ENCODE results near the gene CCDC63.

CCDC63 gene

GRCh38 chr12:110862329-110862728 is 15.5 kb downstream of the CCDC63 start:
- TF ChIP-seq POLR2A (IDR thresholded peaks at IDR 0.05; ENCODE audit: extremely low read depth, insufficient read length) (no peak), MYC (IDR thresholded peaks at IDR 0.05; ENCODE audit: low read depth, low read length) (no peak), MAX (IDR thresholded peaks at IDR 0.05; ENCODE audit: low read depth, low read length) (no peak), CTCF (IDR thresholded peaks at IDR 0.05; ENCODE audit: low read depth, low read length) (no peak)
- DNase-seq (ENCODE audit: low read depth) = no peak

GRCh38 chr12:110863161-110863560 is 16.4 kb downstream of the CCDC63 start:
- TF ChIP-seq MYC (IDR thresholded peaks at IDR 0.05; ENCODE audit: low read depth, low read length) (no peak), POLR2A (IDR thresholded peaks at IDR 0.05; ENCODE audit: extremely low read depth, insufficient read length) (no peak), CTCF (IDR thresholded peaks at IDR 0.05; ENCODE audit: low read depth, low read length) (no peak), MAX (IDR thresholded peaks at IDR 0.05; ENCODE audit: low read depth, low read length) (no peak)
- DNase-seq (ENCODE audit: low read depth) = no peak
- no peak overlapping the region for H3K4me3 ChIP-seq (ENCODE audit: low read depth, low read length)

More at GRCh38 chr12:110862329-110862728, 15.5 kb downstream of the CCDC63 start:
- no peak overlapping the region for H3K4me3 ChIP-seq (ENCODE audit: low read depth, low read length)

- TF ChIP-seq MYC (IDR thresholded peaks at IDR 0.05; ENCODE audit: low read depth, low read length) (no peak), CTCF (IDR thresholded peaks at IDR 0.05; ENCODE audit: low read depth, low read length) (no peak), POLR2A (IDR thresholded peaks at IDR 0.05; ENCODE audit: extremely low read depth, insufficient read length) (no peak), MAX (IDR thresholded peaks at IDR 0.05; ENCODE audit: low read depth, low read length) (no peak)
- no peak for DNase-seq (ENCODE audit: low read depth)
- H3K4me3 ChIP-seq (ENCODE audit: low read depth, low read length) = no peak overlapping the region
Measured at GRCh38 chr12:110865521-110865920, 18.7 kb downstream of the CCDC63 start.

GRCh38 chr12:110869026-110869425 is 22.2 kb downstream of the CCDC63 start:
- H3K4me3 ChIP-seq (ENCODE audit: low read depth, low read length) = no peak overlapping the region
- TF ChIP-seq MYC (IDR thresholded peaks at IDR 0.05; ENCODE audit: low read depth, low read length) (no peak), MAX (IDR thresholded peaks at IDR 0.05; ENCODE audit: low read depth, low read length) (no peak), POLR2A (IDR thresholded peaks at IDR 0.05; ENCODE audit: extremely low read depth, insufficient read length) (no peak)
- peak; percentile 77 for DNase-seq (ENCODE audit: low read depth)

- no peak for DNase-seq (ENCODE audit: low read depth)
- H3K4me3 ChIP-seq (ENCODE audit: low read depth, low read length) = no peak overlapping the region
- TF ChIP-seq POLR2A (IDR thresholded peaks at IDR 0.05; ENCODE audit: extremely low read depth, insufficient read length) = no peak
- no peak for TF ChIP-seq CTCF (IDR thresholded peaks at IDR 0.05; ENCODE audit: low read depth, low read length)
- TF ChIP-seq MAX (IDR thresholded peaks at IDR 0.05; ENCODE audit: low read depth, low read length) = no peak
- no peak for TF ChIP-seq MYC (IDR thresholded peaks at IDR 0.05; ENCODE audit: low read depth, low read length)
Measured at GRCh38 chr12:110869803-110870202, 23.0 kb downstream of the CCDC63 start.

- TF ChIP-seq MYC (IDR thresholded peaks at IDR 0.05; ENCODE audit: low read depth, low read length) (no peak), POLR2A (IDR thresholded peaks at IDR 0.05; ENCODE audit: extremely low read depth, insufficient read length) (no peak), CTCF (IDR thresholded peaks at IDR 0.05; ENCODE audit: low read depth, low read length) (no peak), MAX (IDR thresholded peaks at IDR 0.05; ENCODE audit: low read depth, low read length) (peak; percentile 19; the same call in 1 of the 2 replicates)
- no peak overlapping the region for H3K4me3 ChIP-seq (ENCODE audit: low read depth, low read length)
- DNase-seq (ENCODE audit: low read depth) = no peak
Measured at GRCh38 chr12:110872100-110872499, 25.3 kb downstream of the CCDC63 start.

Data from NB4 (cell line).